Stimulated activated CD8-positive, alpha-beta memory T cell treated with anti-CD3 and anti-CD28 coated beads, Interleukin-7, amount 100 ng/mL, for 48 hours (primary cell): ENCODE results near the gene TBC1D4.

ENCODE experiments used
- DNase-seq, 2 donors: peaks; one replicate each; pipeline ENCODE4 v3.0.0-alpha.2; 2020; ENCODE audit warnings: low read depth in 1 of 2; ENCODE audit errors: extremely low read depth in 1 of 2

Gene TBC1D4

GRCh38 chr13:75489502-75490263, 7.7 kb upstream of the TBC1D4 start:
- DNase-seq: no peak

DNA sequence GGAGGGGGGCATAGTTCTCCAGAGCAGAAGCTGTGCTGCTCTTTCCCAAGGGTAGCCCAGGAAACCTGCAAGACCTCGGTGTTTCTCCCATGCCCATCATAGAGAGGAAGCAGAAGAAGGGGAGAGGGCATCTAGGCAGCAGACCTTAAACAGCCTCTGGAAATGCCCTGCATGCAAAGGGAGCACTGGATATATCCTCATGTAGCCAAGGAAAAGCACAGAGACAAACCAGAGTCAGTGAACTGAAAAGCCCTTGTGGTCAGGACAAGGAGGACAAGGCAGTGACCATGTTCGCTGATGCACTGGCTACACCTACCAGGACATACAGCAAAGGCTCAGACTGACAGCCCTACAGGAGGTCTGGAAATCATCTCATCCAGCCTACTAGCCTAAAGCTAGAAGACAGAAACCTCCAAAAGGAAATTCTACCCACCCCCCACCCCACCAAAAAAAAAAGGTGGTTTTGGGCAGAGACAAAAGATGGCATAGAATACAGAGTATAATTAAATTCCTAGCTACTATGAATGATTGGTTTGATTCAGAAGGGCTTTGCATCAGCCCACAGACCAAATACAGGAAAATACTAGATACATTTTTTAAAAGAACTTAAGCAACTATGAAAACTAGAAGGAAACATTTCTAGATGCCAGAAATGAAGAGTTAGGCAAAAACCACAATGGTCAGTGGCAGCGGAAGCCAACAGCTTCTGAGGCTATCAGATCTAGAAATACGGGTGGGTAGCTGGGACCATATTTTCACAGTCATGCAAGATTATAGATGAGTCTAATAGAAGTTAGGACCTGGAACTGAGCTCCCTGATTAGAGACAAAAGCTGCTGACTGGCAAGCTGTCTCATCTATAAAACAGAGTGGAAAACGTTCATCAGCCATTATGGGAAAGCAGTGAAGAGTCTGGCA, 4.4 kb upstream of the TBC1D4 start:
- no peak for DNase-seq

DNA sequence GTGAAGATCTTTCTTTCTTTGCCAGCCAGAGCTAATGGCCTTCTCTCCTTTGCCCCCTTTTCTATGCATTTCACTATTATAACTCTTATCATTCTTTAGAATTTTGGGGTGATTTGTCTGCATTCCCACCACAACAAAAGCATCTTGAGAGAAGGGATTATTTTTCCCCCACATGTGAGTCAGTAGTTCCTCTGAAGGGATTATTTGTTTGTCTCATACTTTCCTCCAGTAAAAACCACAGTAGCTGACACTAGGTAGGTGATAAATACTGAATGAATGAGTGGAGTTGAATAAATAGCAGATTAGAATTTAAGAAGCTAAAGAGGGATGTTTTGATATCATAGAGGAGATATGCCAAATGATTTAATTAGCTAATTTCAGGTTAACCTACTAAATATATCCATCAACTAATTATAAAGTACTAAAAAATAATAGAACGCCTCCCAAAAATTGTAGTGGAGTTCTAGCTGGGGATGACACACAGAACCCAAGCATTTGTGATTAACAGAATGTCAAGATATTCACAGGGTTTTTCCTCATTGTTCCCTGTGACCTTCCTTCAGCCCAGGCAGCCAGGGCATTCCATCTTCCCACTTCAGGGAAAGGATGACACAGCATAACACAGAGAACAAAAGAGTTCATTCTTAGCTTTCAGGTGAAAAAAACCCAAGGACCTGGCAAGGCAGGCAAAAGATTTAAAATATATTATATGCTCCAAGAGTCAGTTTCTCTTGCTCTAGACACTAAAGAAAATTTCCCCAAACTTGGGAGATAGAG, 3.5 kb upstream of the TBC1D4 start:
- no peak for DNase-seq

- DNase-seq: no peak
Observed at GRCh38 chr13:75482820-75483079, 781 bp upstream of the TBC1D4 start.

GRCh38 chr13:75481176-75482069, 546 bp downstream of the TBC1D4 start:
- no peak for DNase-seq

GRCh38 chr13:75480671-75481175, 1.2 kb downstream of the TBC1D4 start:
- peak; percentile 14 to 20 for DNase-seq

GRCh38 chr13:75479102-75479740, 2.7 kb downstream of the TBC1D4 start:
- DNase-seq: no peak

DNA sequence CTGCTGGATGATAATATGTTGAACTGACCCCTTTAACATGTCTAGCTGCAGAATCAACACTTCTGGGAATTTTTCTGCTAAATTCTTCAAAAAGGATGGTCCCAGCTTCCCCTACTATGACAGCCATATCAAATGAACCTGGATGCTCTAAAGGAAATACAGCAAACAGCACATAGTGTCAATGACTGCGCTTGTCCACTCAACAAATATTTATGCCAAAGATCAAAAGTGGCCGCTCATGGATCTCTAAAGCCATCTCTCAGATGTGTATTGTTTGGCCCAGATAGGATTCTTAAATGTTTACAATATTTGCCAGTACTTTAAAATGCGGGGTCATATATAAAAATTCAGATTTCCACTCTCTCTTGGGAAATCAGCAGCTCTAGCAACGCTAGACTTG, 3.3 kb downstream of the TBC1D4 start:
- DNase-seq: no peak

GRCh38 chr13:75474956-75475355, 7.0 kb downstream of the TBC1D4 start:
- DNase-seq: no peak

DNA sequence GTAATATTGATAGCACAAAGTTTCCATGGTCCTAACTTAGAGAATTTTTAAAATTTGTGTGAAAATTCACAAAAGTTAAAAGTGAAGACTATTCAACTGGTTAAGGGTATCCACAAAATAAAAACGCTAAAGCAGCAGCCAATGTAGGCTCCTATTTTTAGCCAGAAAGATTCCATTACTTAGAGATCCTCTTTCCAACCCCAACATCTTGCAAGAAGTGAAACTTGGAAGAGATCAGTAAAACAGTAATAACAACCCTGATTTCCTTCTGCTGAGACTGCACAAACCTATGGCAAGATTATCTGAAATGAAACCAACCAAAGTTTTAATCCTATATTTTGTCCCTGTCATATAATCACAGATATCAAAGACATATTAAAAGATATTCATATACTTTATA, 8.5 kb downstream of the TBC1D4 start:
- DNase-seq: no peak

- DNase-seq: no peak
Observed at GRCh38 chr13:75470676-75471075, 11.3 kb downstream of the TBC1D4 start.

DNA sequence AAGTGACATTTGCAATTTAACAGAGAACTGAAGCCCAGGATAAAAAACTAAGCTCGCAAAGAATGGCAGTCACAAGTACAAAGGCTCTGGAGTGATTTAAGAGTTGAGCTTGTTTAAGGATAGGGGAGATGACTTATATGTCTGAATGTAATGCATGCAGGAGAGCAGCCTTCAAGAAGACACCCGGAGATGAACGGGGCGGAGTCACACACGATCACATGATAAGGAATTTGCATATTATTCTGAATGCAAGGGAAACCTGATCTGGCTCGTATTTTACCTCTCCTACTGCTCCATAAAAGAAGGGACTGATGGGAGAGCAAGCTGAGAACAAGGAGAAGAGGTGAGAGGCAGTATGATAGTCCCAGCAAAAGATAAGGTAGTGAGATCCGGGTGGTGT, 12.9 kb downstream of the TBC1D4 start:
- DNase-seq: no peak

GRCh38 chr13:75468602-75469001, 13.4 kb downstream of the TBC1D4 start:
- DNase-seq: no peak

- DNase-seq: no peak
Observed at GRCh38 chr13:75468098-75468497, 13.9 kb downstream of the TBC1D4 start.

GRCh38 chr13:75467040-75467728, 14.8 kb downstream of the TBC1D4 start:
- DNase-seq: no peak

GRCh38 chr13:75465236-75465635, 16.7 kb downstream of the TBC1D4 start:
- no peak for DNase-seq

DNA sequence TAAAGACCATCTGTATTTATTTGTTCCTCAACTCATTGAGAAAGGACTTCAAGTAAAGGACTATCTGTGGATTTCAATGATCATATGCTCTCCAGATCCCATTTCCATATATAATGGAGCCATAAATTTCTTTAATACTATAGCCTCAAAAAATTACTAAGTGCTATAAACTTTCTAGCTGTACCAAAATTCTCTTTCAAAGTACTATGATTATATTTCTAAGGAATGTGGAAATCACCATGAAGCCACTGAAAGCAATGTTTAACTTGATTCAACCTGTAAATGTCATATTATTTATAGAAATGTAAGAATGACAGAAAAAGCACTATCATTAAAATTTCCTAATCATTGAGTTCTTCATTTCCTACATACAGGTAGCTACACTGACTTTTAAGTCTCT, 20.7 kb downstream of the TBC1D4 start:
- DNase-seq: no peak

- no peak for DNase-seq
Observed at GRCh38 chr13:75460644-75461043, 21.3 kb downstream of the TBC1D4 start.

GRCh38 chr13:75458696-75459422, 23.1 kb downstream of the TBC1D4 start:
- no peak for DNase-seq
